ENCODE data around the gene C11orf65. TPM values are rescaled to one million over a fixed set of nuclear protein-coding genes. Genes with fewer than 3 reads are reported as not detected.

Gene C11orf65
- polyA plus RNA-seq, 4 donors: 0.24 to 0.84 TPM; not detected in 2

DNA sequence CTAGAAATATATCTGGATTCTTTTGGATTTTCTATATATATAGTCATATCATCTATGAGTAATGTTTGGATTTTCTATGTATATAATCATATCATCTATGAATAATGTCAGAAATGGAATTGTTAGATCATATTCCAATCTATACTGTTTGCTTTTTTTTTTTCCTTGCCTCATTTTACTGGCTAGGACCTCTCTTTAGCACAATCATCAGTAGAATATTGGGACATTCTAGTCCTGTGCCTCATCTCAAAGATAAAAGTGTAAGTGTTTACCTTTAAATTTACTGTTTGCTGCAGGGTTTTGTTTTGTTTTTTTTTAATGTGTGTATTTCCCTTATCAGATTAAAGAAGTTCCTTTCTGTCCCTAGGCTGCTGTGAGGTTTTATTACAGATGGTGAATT, 97.0 kb downstream of the C11orf65 start:
- no peaks in the 10 kb centered on the region for H3K4me1 ChIP-seq (ENCODE audit: control insufficient read depth in 3 of 3, insufficient read depth in 2 of 3, low read depth in 1 of 3, low read length in 2 of 3)
- FAIRE-seq: no peak

DNA sequence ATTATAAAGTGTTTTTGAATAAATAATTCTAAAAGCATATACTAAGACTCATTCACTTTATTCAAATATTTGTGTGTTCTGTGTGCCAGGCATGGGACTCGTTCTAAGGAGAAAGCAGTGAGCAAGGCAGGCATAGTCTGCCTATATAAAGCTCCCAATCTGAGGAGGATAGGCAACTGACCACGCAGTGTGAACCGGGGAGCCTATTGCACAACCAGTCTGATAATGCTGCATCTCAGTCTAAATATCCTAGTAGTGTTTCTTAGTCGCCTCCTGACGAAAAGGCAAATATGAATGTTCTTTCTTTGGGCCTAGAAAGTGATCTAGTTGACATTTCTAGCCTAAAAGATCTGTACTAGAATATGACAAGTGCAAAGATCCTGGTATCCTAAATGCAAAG, 98.3 kb downstream of the C11orf65 start:
- no peak for FAIRE-seq
- 71 to 89% (median 83%) methylated on average over 5 of the region's 5 CpGs for WGBS, 3 donors
- Histone ChIP-seq H3K4me1 (ENCODE audit: control insufficient read depth in 3 of 3, insufficient read depth in 2 of 3, low read depth in 1 of 3, low read length in 2 of 3) (no peaks in the 10 kb centered on the region), H3K36me3 (ENCODE audit: control insufficient read depth in 3 of 3, insufficient read depth in 2 of 3, low read depth in 1 of 3, low read length in 3 of 3) (peaks cover 0 to 8% (median 2%) of the 10 kb centered on the region in 3 donors), H3K4me3 (ENCODE audit: low read depth in 1 of 3, low read length in 3 of 3) (no peak overlapping the region), H3K27me3 (ENCODE audit: control insufficient read depth in 3 of 3, insufficient read depth in 3 of 3, low read length in 3 of 3) (no peaks in the 10 kb centered on the region), H3K9me3 (ENCODE audit: control insufficient read depth in 2 of 2, insufficient read depth in 1 of 2, low read depth in 1 of 2, low read length in 1 of 2) (peaks cover 0 to 2% of the 10 kb centered on the region in 2 donors), H3K27ac (ENCODE audit: low read depth in 1 of 3, low read length in 2 of 3) (no peak overlapping the region)
- no peak for DNase-seq

More for the DNA sequence above, 97.0 kb downstream of the C11orf65 start:
- no peak overlapping the region for H3K4me3 ChIP-seq (ENCODE audit: low read depth in 1 of 3, low read length in 3 of 3)
- H3K36me3 ChIP-seq (ENCODE audit: control insufficient read depth in 3 of 3, insufficient read depth in 2 of 3, low read depth in 1 of 3, low read length in 3 of 3): peaks cover 0 to 4% (median 2%) of the 10 kb centered on the region in 3 donors
- no peak overlapping the region for H3K27ac ChIP-seq (ENCODE audit: low read depth in 1 of 3, low read length in 2 of 3)
- peaks cover 0 to 4% of the 10 kb centered on the region in 2 donors for H3K9me3 ChIP-seq (ENCODE audit: control insufficient read depth in 2 of 2, insufficient read depth in 1 of 2, low read depth in 1 of 2, low read length in 1 of 2)
- no peak for DNase-seq
- H3K27me3 ChIP-seq (ENCODE audit: control insufficient read depth in 3 of 3, insufficient read depth in 3 of 3, low read length in 3 of 3): no peaks in the 10 kb centered on the region

DNA sequence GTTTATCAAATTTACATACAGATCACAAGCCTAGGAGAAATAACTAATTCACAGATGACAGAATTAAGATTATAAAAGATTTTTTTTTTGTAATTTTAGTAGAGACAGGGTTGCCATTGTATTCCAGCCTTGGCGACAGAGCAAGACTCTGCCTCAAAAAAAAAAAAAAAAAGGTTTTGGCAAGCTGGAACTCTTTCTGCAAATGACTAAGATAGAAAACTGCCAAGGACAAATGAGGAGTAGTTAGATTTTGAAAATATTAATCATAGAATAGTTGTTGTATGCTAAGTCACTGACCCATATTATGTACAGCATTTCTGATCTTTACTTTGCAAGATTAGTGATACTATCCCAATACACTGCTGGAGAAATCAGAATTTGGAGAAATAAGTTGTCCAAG, 99.2 kb downstream of the C11orf65 start:
- H3K4me1 ChIP-seq (ENCODE audit: control insufficient read depth in 3 of 3, insufficient read depth in 2 of 3, low read depth in 1 of 3, low read length in 2 of 3): no peaks in the 10 kb centered on the region
- DNase-seq (no peak), FAIRE-seq (no peak)
- H3K4me3 ChIP-seq (ENCODE audit: low read depth in 1 of 3, low read length in 3 of 3): no peak overlapping the region
- H3K27me3 ChIP-seq (ENCODE audit: control insufficient read depth in 3 of 3, insufficient read depth in 3 of 3, low read length in 3 of 3): no peaks in the 10 kb centered on the region
- no peak overlapping the region for H3K27ac ChIP-seq (ENCODE audit: low read depth in 1 of 3, low read length in 2 of 3)
- no peaks in the 10 kb centered on the region for H3K9me3 ChIP-seq (ENCODE audit: control insufficient read depth in 2 of 2, insufficient read depth in 1 of 2, low read depth in 1 of 2, low read length in 1 of 2)
- H3K36me3 ChIP-seq (ENCODE audit: control insufficient read depth in 3 of 3, insufficient read depth in 2 of 3, low read depth in 1 of 3, low read length in 3 of 3): peaks cover 0 to 8% (median 2%) of the 10 kb centered on the region in 3 donors
- 87 to 92% (median 91%) methylated on average over 1 of the region's 1 CpG for WGBS, 3 donors

DNA sequence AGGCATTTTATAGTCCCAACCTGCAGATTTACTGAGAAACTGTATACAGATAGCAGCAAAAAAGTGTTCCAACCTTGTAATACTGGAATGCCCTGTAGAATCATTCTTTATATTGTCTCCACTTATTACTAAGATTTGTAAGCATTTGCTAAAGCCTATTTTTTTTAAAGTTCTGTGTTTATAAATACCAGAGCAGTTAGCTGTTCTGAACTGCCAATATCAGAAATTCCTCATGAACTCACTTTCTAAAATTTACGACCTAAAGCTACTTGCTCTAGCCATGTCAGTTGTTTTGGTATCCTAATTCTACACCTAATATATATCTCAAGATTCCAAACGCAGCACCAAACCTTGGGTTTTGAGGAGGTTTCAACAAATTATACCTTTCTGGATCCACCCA, 103.2 kb downstream of the C11orf65 start:
- Histone ChIP-seq H3K36me3 (ENCODE audit: control insufficient read depth in 3 of 3, insufficient read depth in 2 of 3, low read depth in 1 of 3, low read length in 3 of 3) (peaks cover 0 to 8% (median 2%) of the 10 kb centered on the region in 3 donors), H3K4me1 (ENCODE audit: control insufficient read depth in 3 of 3, insufficient read depth in 2 of 3, low read depth in 1 of 3, low read length in 2 of 3) (no peaks in the 10 kb centered on the region), H3K27ac (ENCODE audit: low read depth in 1 of 3, low read length in 2 of 3) (no peak overlapping the region), H3K27me3 (ENCODE audit: control insufficient read depth in 3 of 3, insufficient read depth in 3 of 3, low read length in 3 of 3) (no peaks in the 10 kb centered on the region), H3K9me3 (ENCODE audit: control insufficient read depth in 2 of 2, insufficient read depth in 1 of 2, low read depth in 1 of 2, low read length in 1 of 2) (no peaks in the 10 kb centered on the region), H3K4me3 (ENCODE audit: low read depth in 1 of 3, low read length in 3 of 3) (no peak overlapping the region)
- WGBS, 3 donors: 82 to 91% (median 89%) methylated on average over 2 of the region's 2 CpGs
- FAIRE-seq (no peak), DNase-seq (no peak)

DNA sequence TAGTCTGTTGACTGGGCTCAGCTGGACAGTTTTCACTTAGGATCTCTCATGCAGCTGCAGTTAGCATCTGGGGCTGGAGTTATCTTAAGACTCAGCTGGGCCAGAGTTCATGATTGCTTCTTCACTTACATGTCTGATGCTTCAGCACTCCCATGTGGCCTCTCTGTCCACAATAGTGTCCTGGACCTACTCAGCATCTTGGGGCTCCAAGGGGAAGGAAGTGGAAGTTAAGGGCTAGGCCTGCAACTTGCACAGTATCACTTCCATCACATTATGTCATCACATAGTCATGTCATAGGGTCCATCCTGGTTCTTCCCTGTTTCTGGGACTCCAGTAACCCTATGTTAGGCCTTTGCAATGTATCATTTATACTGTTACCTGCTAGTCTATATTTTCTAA, 115.9 kb downstream of the C11orf65 start:
- Histone ChIP-seq H3K36me3 (ENCODE audit: control insufficient read depth in 3 of 3, insufficient read depth in 2 of 3, low read depth in 1 of 3, low read length in 3 of 3) (peaks cover 5 to 14% (median 7%) of the 10 kb centered on the region in 3 donors), H3K9me3 (ENCODE audit: control insufficient read depth in 2 of 2, insufficient read depth in 1 of 2, low read depth in 1 of 2, low read length in 1 of 2) (no peaks in the 10 kb centered on the region), H3K27me3 (ENCODE audit: control insufficient read depth in 3 of 3, insufficient read depth in 3 of 3, low read length in 3 of 3) (no peaks in the 10 kb centered on the region), H3K4me3 (ENCODE audit: low read depth in 1 of 3, low read length in 3 of 3) (no peak overlapping the region), H3K27ac (ENCODE audit: low read depth in 1 of 3, low read length in 2 of 3) (no peak overlapping the region), H3K4me1 (ENCODE audit: control insufficient read depth in 3 of 3, insufficient read depth in 2 of 3, low read depth in 1 of 3, low read length in 2 of 3) (no peaks in the 10 kb centered on the region)
- no peak for DNase-seq
- FAIRE-seq: no peak

DNA sequence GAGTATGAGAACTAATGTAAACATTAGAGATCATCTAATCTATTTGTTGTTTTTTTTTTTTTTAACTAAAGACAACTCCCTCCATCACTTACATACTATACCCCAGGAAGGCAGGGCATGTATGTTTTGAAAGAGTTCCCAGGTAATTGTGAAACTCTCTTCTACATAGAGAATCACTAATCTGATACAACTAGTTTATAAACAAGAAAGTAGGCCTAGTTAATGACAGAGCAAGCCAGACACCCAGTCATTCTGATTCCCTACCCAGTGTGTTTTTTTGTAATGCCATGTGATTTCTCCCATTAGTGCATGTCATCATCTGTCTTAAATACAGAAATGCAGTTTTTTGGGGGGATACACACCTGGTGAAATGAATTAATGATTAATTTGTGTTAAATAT, 120.9 kb downstream of the C11orf65 start:
- H3K27ac ChIP-seq (ENCODE audit: low read depth in 1 of 3, low read length in 2 of 3): no peak overlapping the region
- no peaks in the 10 kb centered on the region for H3K9me3 ChIP-seq (ENCODE audit: control insufficient read depth in 2 of 2, insufficient read depth in 1 of 2, low read depth in 1 of 2, low read length in 1 of 2)
- DNase-seq (no peak), FAIRE-seq (no peak)
- H3K4me1 ChIP-seq (ENCODE audit: control insufficient read depth in 3 of 3, insufficient read depth in 2 of 3, low read depth in 1 of 3, low read length in 2 of 3): no peaks in the 10 kb centered on the region
- H3K4me3 ChIP-seq (ENCODE audit: low read depth in 1 of 3, low read length in 3 of 3): no peak overlapping the region
- no peaks in the 10 kb centered on the region for H3K27me3 ChIP-seq (ENCODE audit: control insufficient read depth in 3 of 3, insufficient read depth in 3 of 3, low read length in 3 of 3)
- peaks cover 2 to 3% (median 3%) of the 10 kb centered on the region in 3 donors for H3K36me3 ChIP-seq (ENCODE audit: control insufficient read depth in 3 of 3, insufficient read depth in 2 of 3, low read depth in 1 of 3, low read length in 3 of 3)

DNA sequence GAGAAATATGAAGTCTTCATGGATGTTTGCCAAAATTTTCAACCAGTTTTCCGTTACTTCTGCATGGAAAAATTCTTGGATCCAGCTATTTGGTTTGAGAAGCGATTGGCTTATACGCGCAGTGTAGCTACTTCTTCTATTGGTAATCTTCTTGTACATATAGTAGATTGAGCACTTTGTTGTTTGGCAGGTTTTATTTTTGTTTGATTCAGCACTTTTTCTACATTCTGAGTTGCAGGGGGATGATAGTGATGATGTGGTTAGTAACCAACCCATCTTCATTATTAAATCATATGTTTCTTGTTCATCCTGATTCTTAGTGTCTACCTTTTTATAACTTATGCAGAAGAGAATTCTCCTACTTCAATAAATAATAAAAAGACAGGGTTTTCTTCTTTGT, 121.6 kb downstream of the C11orf65 start:
- FAIRE-seq: no peak
- H3K4me3 ChIP-seq (ENCODE audit: low read depth in 1 of 3, low read length in 3 of 3): no peak overlapping the region
- no peak for DNase-seq
- WGBS, 3 donors: 97 to 98% (median 98%) methylated on average over 4 of the region's 4 CpGs
- H3K4me1 ChIP-seq (ENCODE audit: control insufficient read depth in 3 of 3, insufficient read depth in 2 of 3, low read depth in 1 of 3, low read length in 2 of 3): no peaks in the 10 kb centered on the region
- H3K36me3 ChIP-seq (ENCODE audit: control insufficient read depth in 3 of 3, insufficient read depth in 2 of 3, low read depth in 1 of 3, low read length in 3 of 3): peaks cover 0 to 2% (median 0%) of the 10 kb centered on the region in 3 donors
- H3K9me3 ChIP-seq (ENCODE audit: control insufficient read depth in 2 of 2, insufficient read depth in 1 of 2, low read depth in 1 of 2, low read length in 1 of 2): no peaks in the 10 kb centered on the region
- no peak overlapping the region for H3K27ac ChIP-seq (ENCODE audit: low read depth in 1 of 3, low read length in 2 of 3)
- no peaks in the 10 kb centered on the region for H3K27me3 ChIP-seq (ENCODE audit: control insufficient read depth in 3 of 3, insufficient read depth in 3 of 3, low read length in 3 of 3)

DNA sequence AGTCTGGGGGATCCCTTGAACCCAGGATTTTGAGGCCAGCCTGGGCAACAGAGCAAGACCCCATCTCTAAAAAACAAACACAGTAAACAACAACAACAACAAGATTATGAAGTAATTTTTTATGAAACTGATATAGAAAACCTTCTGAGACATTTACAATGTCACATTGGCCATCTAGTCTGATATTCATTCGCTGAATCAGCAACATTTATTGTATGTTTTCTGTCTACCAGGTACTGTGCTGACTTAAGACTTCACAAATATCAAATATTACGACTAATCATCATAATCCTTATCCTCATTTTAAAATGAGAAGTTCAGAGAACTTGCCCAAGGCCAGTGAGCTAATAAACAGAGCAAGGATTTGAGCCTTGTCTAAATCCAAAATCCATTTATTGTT, 123.6 kb downstream of the C11orf65 start:
- H3K27ac ChIP-seq (ENCODE audit: low read depth in 1 of 3, low read length in 2 of 3): no peak overlapping the region
- FAIRE-seq: no peak
- 93 to 98% (median 94%) methylated on average over 2 of the region's 2 CpGs for WGBS, 3 donors
- H3K27me3 ChIP-seq (ENCODE audit: control insufficient read depth in 3 of 3, insufficient read depth in 3 of 3, low read length in 3 of 3): no peaks in the 10 kb centered on the region
- H3K9me3 ChIP-seq (ENCODE audit: control insufficient read depth in 2 of 2, insufficient read depth in 1 of 2, low read depth in 1 of 2, low read length in 1 of 2): no peaks in the 10 kb centered on the region
- no peaks in the 10 kb centered on the region for H3K4me1 ChIP-seq (ENCODE audit: control insufficient read depth in 3 of 3, insufficient read depth in 2 of 3, low read depth in 1 of 3, low read length in 2 of 3)
- H3K36me3 ChIP-seq (ENCODE audit: control insufficient read depth in 3 of 3, insufficient read depth in 2 of 3, low read depth in 1 of 3, low read length in 3 of 3): peaks cover 0 to 2% (median 0%) of the 10 kb centered on the region in 3 donors
- no peak for DNase-seq
- H3K4me3 ChIP-seq (ENCODE audit: low read depth in 1 of 3, low read length in 3 of 3): no peak overlapping the region

DNA sequence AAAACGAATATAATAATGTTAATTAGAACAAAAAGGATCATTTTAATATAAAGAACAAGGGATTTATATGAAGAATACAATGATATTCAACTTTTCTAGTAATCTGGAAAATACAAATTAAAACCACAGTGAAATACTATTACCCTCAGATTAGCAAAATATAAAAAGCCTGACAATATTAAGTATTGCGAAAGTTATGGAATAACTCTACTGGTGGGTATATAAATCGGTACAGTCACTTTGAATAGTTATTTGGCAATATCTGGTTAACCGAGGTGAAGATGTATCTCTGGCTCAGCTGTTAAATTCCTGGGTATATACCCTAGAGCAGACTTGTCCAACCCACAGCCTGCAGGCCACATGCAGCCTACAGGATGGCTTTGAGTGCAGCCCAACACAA, 125.7 kb downstream of the C11orf65 start:
- Histone ChIP-seq H3K4me1 (ENCODE audit: control insufficient read depth in 3 of 3, insufficient read depth in 2 of 3, low read depth in 1 of 3, low read length in 2 of 3) (no peaks in the 10 kb centered on the region), H3K4me3 (ENCODE audit: low read depth in 1 of 3, low read length in 3 of 3) (no peak overlapping the region), H3K9me3 (ENCODE audit: control insufficient read depth in 2 of 2, insufficient read depth in 1 of 2, low read depth in 1 of 2, low read length in 1 of 2) (no peaks in the 10 kb centered on the region), H3K27me3 (ENCODE audit: control insufficient read depth in 3 of 3, insufficient read depth in 3 of 3, low read length in 3 of 3) (no peaks in the 10 kb centered on the region), H3K36me3 (ENCODE audit: control insufficient read depth in 3 of 3, insufficient read depth in 2 of 3, low read depth in 1 of 3, low read length in 3 of 3) (peaks cover 0 to 3% (median 2%) of the 10 kb centered on the region in 3 donors), H3K27ac (ENCODE audit: low read depth in 1 of 3, low read length in 2 of 3) (no peak overlapping the region)
- FAIRE-seq: no peak
- WGBS, 3 donors: 92 to 94% (median 93%) methylated on average over 4 of the region's 4 CpGs
- no peak for DNase-seq

Measured in small intestine (tissue), 7 donors.